Vagina (tissue), 2 donors: ENCODE data around the gene NAAA.

Source experiments
- CTCF ChIP-seq, 3 experiments: fragments of 450-650 bp in 2 of 3; fragments of 200-600 bp in 1 of 3; sonication (generic) in 1 of 3; IDR thresholded peaks; one replicate each; pipeline ENCODE4 v1.5.1; 2017 to 2019; ENCODE audit warnings: antibody characterized with exemption in 3 of 3, mild to moderate bottlenecking in 2 of 3, moderate library complexity in 2 of 3
- POLR2A ChIP-seq, 2 donors: fragments of 450-650 bp; IDR thresholded peaks; one replicate each; pipeline ENCODE4 v1.6.1; 2017; ENCODE audit warnings: antibody characterized with exemption in 2 of 2, mild to moderate bottlenecking in 2 of 2, moderate library complexity in 2 of 2
- POLR2AphosphoS5 ChIP-seq, 2 donors: sonication (generic); formaldehyde crosslinking; IDR thresholded peaks; one replicate each; pipeline ENCODE4 v1.9.0; 2017; ENCODE audit warnings: antibody characterized with exemption in 2 of 2, mild to moderate bottlenecking in 2 of 2, low read depth in 1 of 2; ENCODE audit not compliant: insufficient read depth in 1 of 2

GRCh38 chr4:75916091-75916661, 24.6 kb downstream of the NAAA start:
- TF ChIP-seq POLR2A (IDR thresholded peaks at IDR 0.05) = no peak
- TF ChIP-seq CTCF (IDR thresholded peaks at IDR 0.05) = peak in 2 of 3 experiments; percentile 14 to 34
- TF ChIP-seq POLR2AphosphoS5 (IDR thresholded peaks at IDR 0.05; ENCODE audit: insufficient read depth in 1 of 2, low read depth in 1 of 2) = no peak
